OCI-LY3 (cell line): ENCODE measurements around the gene TTC28.

Experiments
- EZH2phosphoT487 ChIP-seq: fragments of 200-600 bp; shearing (Covaris generic); IDR thresholded peaks from 2 replicates; pipeline ENCODE4 v1.6.1; 2018; ENCODE audit warnings: antibody characterized with exemption, mixed run types, low read depth
- TF ChIP-seq, protein P1 (sequence below): fragments of 200-600, 300-600 bp; sonication (generic); IDR thresholded peaks from 2 replicates; pipeline ENCODE4 v1.5.1; 2014; ENCODE audit warnings: antibody characterized with exemption, low read length, low read depth

DNA sequence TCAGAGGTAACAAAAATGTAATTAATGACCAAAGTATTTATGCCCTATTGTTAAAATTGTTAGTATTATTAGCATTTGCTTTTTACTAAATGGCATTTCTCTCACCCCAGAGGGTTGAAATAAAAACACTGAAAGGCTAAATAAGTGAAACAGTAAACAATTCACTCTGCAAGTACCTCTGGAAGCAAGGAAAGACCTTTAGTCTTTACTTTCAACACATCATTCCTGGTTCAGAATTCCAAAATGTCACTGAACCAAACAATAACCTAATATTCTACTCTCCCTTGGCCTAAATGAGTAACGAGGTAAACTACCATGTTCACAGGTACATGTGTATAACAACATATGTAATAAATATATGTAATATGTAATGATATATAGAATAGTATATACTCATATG, 369.3 kb downstream of the TTC28 start:
- TF ChIP-seq, protein P1, sequence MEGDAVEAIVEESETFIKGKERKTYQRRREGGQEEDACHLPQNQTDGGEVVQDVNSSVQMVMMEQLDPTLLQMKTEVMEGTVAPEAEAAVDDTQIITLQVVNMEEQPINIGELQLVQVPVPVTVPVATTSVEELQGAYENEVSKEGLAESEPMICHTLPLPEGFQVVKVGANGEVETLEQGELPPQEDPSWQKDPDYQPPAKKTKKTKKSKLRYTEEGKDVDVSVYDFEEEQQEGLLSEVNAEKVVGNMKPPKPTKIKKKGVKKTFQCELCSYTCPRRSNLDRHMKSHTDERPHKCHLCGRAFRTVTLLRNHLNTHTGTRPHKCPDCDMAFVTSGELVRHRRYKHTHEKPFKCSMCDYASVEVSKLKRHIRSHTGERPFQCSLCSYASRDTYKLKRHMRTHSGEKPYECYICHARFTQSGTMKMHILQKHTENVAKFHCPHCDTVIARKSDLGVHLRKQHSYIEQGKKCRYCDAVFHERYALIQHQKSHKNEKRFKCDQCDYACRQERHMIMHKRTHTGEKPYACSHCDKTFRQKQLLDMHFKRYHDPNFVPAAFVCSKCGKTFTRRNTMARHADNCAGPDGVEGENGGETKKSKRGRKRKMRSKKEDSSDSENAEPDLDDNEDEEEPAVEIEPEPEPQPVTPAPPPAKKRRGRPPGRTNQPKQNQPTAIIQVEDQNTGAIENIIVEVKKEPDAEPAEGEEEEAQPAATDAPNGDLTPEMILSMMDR, result no peak
- no peak for TF ChIP-seq EZH2phosphoT487
